ENCODE results near the gene KLHDC9. TPM values are rescaled to one million over a fixed set of nuclear protein-coding genes. Genes with fewer than 3 reads are reported as not detected.

KLHDC9 gene
- total RNA-seq, 1 donor from 2014 or later, result 14.3 TPM

DNA sequence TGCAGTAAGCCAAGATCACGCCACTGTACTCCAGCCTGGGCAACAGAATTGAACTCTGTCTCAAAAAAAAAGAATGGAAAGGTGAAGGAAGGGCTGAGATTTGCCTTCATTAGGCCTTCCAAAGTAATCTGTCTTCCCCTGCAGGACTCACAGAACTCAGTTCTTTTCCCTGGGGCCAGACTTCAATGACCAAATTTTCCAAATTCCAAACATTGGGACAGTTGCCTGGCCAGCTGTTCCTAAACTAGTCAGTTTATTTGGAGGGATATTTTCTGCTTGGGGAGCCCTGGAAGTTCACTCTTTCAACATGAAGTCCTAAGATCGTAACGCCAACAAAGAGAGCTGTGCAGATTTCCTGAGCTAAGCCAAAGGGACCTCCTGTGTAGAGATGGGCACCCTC, 39.7 kb downstream of the KLHDC9 start:
- H3K36me3 Mint-ChIP-seq, result no peaks in the 10 kb centered on the region
- TF ChIP-seq, protein P1, sequence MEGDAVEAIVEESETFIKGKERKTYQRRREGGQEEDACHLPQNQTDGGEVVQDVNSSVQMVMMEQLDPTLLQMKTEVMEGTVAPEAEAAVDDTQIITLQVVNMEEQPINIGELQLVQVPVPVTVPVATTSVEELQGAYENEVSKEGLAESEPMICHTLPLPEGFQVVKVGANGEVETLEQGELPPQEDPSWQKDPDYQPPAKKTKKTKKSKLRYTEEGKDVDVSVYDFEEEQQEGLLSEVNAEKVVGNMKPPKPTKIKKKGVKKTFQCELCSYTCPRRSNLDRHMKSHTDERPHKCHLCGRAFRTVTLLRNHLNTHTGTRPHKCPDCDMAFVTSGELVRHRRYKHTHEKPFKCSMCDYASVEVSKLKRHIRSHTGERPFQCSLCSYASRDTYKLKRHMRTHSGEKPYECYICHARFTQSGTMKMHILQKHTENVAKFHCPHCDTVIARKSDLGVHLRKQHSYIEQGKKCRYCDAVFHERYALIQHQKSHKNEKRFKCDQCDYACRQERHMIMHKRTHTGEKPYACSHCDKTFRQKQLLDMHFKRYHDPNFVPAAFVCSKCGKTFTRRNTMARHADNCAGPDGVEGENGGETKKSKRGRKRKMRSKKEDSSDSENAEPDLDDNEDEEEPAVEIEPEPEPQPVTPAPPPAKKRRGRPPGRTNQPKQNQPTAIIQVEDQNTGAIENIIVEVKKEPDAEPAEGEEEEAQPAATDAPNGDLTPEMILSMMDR (conservative IDR thresholded peaks at IDR 0.05), result no peak
- H3K27ac Mint-ChIP-seq, result peak overlapping the region; percentile 34
- no peaks in the 10 kb centered on the region for H3K9me3 Mint-ChIP-seq
- DNase-seq (ENCODE audit: extremely low spot score, unreplicated experiment), result no peak
- no peak overlapping the region for H3K4me3 Mint-ChIP-seq
- H3K4me1 Mint-ChIP-seq (ENCODE audit: unreplicated experiment), result peaks cover 11% of the 10 kb centered on the region
- H3K27me3 Mint-ChIP-seq, result no peaks in the 10 kb centered on the region

DNA sequence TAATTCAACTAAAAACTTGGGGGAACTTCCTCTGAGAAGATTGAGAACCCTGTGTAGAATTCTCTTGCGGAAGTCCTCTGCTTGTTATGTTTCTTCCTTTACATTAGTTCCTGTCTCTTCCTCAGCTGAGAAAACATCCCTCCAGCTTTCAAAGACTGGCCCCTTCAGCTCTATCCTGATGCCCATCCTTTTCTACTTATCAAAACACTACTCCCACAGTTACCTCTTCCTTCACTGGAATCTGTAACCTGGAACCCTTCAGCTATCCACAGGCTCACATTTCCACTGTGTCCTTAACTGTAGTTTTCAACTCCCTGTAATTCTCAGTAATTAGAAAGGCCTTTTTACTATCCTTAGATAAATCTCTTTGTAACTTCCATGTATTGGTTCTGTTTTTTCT, 40.3 kb downstream of the KLHDC9 start:
- Mint-ChIP-seq H3K9me3 (no peaks in the 10 kb centered on the region), H3K27ac (no peak overlapping the region), H3K36me3 (no peaks in the 10 kb centered on the region), H3K4me1 (ENCODE audit: unreplicated experiment) (peaks cover 11% of the 10 kb centered on the region), H3K4me3 (no peak overlapping the region), H3K27me3 (no peaks in the 10 kb centered on the region)
- TF ChIP-seq, protein P1 (conservative IDR thresholded peaks at IDR 0.05), result no peak
- no peak for DNase-seq (ENCODE audit: extremely low spot score, unreplicated experiment)

DNA sequence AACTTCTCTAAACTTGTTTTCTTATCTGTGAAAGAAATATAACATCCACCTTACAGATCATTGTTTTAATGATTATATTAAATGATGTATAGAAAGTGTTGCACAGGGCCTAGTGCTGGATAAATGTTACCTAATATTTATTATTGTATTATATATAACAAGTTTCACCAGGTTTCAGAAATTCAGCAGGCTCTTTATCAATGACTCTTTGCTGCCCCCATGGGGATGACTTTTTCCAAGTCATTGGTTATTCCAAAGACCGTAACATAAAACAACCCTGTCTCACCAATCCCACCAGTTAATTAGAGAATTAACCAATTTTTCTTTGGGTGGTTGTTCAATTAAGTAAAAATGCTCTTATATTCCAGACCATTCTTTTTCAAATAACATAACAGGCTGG, 41.6 kb downstream of the KLHDC9 start:
- Mint-ChIP-seq H3K4me1 (ENCODE audit: unreplicated experiment) (peaks cover 11% of the 10 kb centered on the region), H3K27ac (no peak overlapping the region), H3K36me3 (no peaks in the 10 kb centered on the region), H3K9me3 (no peaks in the 10 kb centered on the region), H3K27me3 (no peaks in the 10 kb centered on the region), H3K4me3 (no peak overlapping the region)
- TF ChIP-seq, protein P1 (conservative IDR thresholded peaks at IDR 0.05), result peak; percentile 73
- no peak for DNase-seq (ENCODE audit: extremely low spot score, unreplicated experiment)

DNA sequence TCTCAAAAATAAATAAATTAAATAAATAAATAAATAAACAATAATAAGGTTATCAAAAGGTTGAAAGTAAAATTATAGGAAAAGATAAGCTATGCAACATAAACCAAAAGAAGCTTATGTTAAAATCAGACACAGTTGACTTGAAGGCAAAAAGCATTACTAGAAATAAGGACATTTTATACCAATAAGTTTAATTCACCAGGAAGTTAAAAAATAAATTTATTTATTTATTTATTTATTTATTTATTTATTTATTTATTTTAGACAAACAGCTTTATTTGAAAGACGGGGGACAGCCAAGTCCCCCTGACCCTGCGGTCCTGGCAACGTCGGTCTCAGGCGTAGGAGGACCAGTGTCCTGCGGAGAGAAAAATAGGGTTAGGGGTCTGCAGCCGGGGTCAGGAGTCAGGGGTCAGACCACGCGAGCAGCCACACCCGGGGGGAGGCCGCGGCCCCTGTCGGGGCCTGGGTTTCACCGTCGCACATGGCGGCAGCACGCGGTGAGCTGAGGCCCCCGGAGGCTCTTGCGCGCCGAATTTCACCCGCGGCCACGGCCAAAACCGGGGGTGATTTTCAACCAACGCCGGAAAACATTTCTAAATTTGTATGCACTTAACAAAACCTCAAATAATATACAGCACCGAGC, 42.7 kb downstream of the KLHDC9 start:
- H3K4me3 Mint-ChIP-seq, result no peak overlapping the region
- H3K27ac Mint-ChIP-seq, result no peak overlapping the region
- peaks cover 11% of the 10 kb centered on the region for H3K4me1 Mint-ChIP-seq (ENCODE audit: unreplicated experiment)
- H3K9me3 Mint-ChIP-seq, result no peaks in the 10 kb centered on the region
- no peak for DNase-seq (ENCODE audit: extremely low spot score, unreplicated experiment)
- H3K36me3 Mint-ChIP-seq, result no peaks in the 10 kb centered on the region
- TF ChIP-seq, protein P1 (conservative IDR thresholded peaks at IDR 0.05), result no peak
- no peaks in the 10 kb centered on the region for H3K27me3 Mint-ChIP-seq

DNA sequence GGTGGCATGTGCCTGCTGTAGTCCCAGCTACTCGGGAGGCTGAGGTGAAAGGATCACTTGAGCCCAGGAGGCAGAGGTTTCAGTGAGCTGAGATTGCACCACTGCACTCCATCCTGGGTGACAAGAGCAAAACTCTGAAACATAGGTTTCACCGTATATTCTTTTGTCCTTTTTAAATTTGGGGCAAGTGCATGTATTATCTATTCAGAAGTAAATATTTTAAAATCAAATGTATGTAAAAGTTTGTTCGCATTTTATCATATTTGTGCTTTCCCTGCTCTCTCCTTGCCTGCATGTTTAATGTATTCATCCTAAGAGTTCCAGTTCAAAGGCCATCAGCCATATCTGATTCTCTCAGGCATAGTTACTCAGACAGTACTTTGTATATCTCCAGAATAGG, 47.7 kb downstream of the KLHDC9 start:
- DNase-seq (ENCODE audit: extremely low spot score, unreplicated experiment), result no peak
- no peak overlapping the region for H3K4me3 Mint-ChIP-seq
- TF ChIP-seq, protein P1 (conservative IDR thresholded peaks at IDR 0.05), result no peak
- H3K4me1 Mint-ChIP-seq (ENCODE audit: unreplicated experiment), result no peaks in the 10 kb centered on the region
- H3K27ac Mint-ChIP-seq, result no peak overlapping the region
- no peaks in the 10 kb centered on the region for H3K9me3 Mint-ChIP-seq
- no peaks in the 10 kb centered on the region for H3K27me3 Mint-ChIP-seq
- H3K36me3 Mint-ChIP-seq, result no peaks in the 10 kb centered on the region

Other genes starting within 250 kb of the KLHDC9 start
- 0.50 and 0.56 TPM in 2 replicates for gene CD244, start 235.5 kb upstream of the KLHDC9 start, total RNA-seq (ENCODE audit: low replicate concordance)
- 23.1 and 59.8 TPM in 2 replicates for gene ITLN1, start 213.2 kb upstream of the KLHDC9 start, total RNA-seq (ENCODE audit: low replicate concordance)
- gene ITLN2, start 143.6 kb upstream of the KLHDC9 start, total RNA-seq (ENCODE audit: low replicate concordance), result 0.99 and 1.7 TPM in 2 replicates
- 66.8 and 147 TPM in 2 replicates for gene F11R, start 77.2 kb upstream of the KLHDC9 start, total RNA-seq (ENCODE audit: low replicate concordance)
- gene TSTD1, start 59.4 kb upstream of the KLHDC9 start, total RNA-seq (ENCODE audit: low replicate concordance), result 40.8 and 98.0 TPM in 2 replicates
- 62.2 and 79.1 TPM in 2 replicates for gene USF1, start 52.4 kb upstream of the KLHDC9 start, total RNA-seq (ENCODE audit: low replicate concordance)
- gene ARHGAP30, start 28.5 kb upstream of the KLHDC9 start, total RNA-seq (ENCODE audit: low replicate concordance), result 1.3 and 3.3 TPM in 2 replicates
- 57.7 and 193 TPM in 2 replicates for gene NECTIN4, start 8.8 kb upstream of the KLHDC9 start, total RNA-seq (ENCODE audit: low replicate concordance)
- gene PFDN2, start 19.7 kb downstream of the KLHDC9 start, total RNA-seq (ENCODE audit: low replicate concordance), result 41.1 and 50.9 TPM in 2 replicates
- 42.4 and 47.5 TPM in 2 replicates for gene NIT1, start 19.7 kb downstream of the KLHDC9 start, total RNA-seq (ENCODE audit: low replicate concordance)
- gene DEDD, start 34.3 kb downstream of the KLHDC9 start, total RNA-seq (ENCODE audit: low replicate concordance), result 31.3 and 41.0 TPM in 2 replicates
- gene UFC1, start 55.6 kb downstream of the KLHDC9 start, total RNA-seq (ENCODE audit: low replicate concordance), result 90.3 and 103 TPM in 2 replicates
- 31.6 and 45.7 TPM in 2 replicates for gene USP21, start 61.1 kb downstream of the KLHDC9 start, total RNA-seq (ENCODE audit: low replicate concordance)
- gene PPOX, start 68.1 kb downstream of the KLHDC9 start, total RNA-seq (ENCODE audit: low replicate concordance), result 25.7 and 43.6 TPM in 2 replicates
- gene B4GALT3, start 79.1 kb downstream of the KLHDC9 start, total RNA-seq (ENCODE audit: low replicate concordance), result 42.4 and 48.5 TPM in 2 replicates
- 0.10 and 2.5 TPM in 2 replicates for gene ADAMTS4, start 100.7 kb downstream of the KLHDC9 start, total RNA-seq (ENCODE audit: low replicate concordance)
- gene NDUFS2, start 104.0 kb downstream of the KLHDC9 start, total RNA-seq (ENCODE audit: low replicate concordance), result 93.1 and 97.4 TPM in 2 replicates
- 0.80 TPM in 1 of 2 replicates, not detected in the other for gene FCER1G, start 116.9 kb downstream of the KLHDC9 start, total RNA-seq (ENCODE audit: low replicate concordance)
- gene APOA2, start 125.3 kb downstream of the KLHDC9 start, total RNA-seq (ENCODE audit: low replicate concordance), result 39.5 and 238 TPM in 2 replicates
- gene TOMM40L, start 127.7 kb downstream of the KLHDC9 start, total RNA-seq (ENCODE audit: low replicate concordance), result 13.6 and 13.7 TPM in 2 replicates
- not detected in 2 replicates for gene NR1I3, start 139.8 kb downstream of the KLHDC9 start, total RNA-seq (ENCODE audit: low replicate concordance)
- gene PCP4L1, start 160.4 kb downstream of the KLHDC9 start, total RNA-seq (ENCODE audit: low replicate concordance), result 1.0 and 3.4 TPM in 2 replicates
- gene MPZ, start 211.6 kb downstream of the KLHDC9 start, total RNA-seq (ENCODE audit: low replicate concordance), result 0.76 and 3.6 TPM in 2 replicates
- gene SDHC, start 216.0 kb downstream of the KLHDC9 start, total RNA-seq (ENCODE audit: low replicate concordance), result 206 and 235 TPM in 2 replicates